ENCODE measurements around the gene SBF2.

The SBF2 gene

DNA sequence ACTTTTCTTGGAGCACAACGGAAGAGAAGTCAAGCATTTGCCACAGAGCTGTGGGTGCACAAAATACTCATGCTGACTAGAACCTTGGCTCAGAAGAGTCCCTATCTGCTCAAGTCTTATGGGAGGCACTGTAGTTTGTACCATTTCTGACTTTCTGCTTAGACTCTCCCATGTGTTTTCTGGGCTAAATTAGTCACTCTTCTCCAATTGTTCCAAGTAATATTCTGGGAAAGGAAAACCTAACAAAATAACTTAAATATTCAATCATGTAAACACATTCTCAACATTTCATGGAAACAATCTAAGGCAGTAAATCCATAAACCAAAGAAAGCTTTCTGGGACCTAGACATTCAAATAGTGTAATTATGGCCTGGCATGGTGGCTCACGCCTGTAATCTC, 409.4 kb downstream of the SBF2 start:
- Histone ChIP-seq H3K79me2 (ENCODE audit: low read length) (no peaks in the 10 kb centered on the region), H4K20me1 (ENCODE audit: insufficient read depth, low read length) (no peaks in the 10 kb centered on the region), H3K27ac (ENCODE audit: low read length) (no peak overlapping the region), H3K27me3 (replicated peaks; ENCODE audit: insufficient read depth, low read length) (no peaks in the 10 kb centered on the region), H3K4me1 (ENCODE audit: low read length) (no peaks in the 10 kb centered on the region), H3K36me3 (replicated peaks; ENCODE audit: insufficient read depth, low read length) (no peaks in the 10 kb centered on the region), H3K9me2 (replicated peaks; ENCODE audit: insufficient read depth, low read length) (no peaks in the 10 kb centered on the region), H3K4me2 (ENCODE audit: low read depth, low read length) (no peak overlapping the region), H3F3A (ENCODE audit: insufficient read depth, low read length) (no peaks in the 10 kb centered on the region), H2AFZ (ENCODE audit: low read length) (no peak overlapping the region), H3K9me3 (replicated peaks; ENCODE audit: insufficient read depth, low read length) (no peaks in the 10 kb centered on the region), H3K9ac (ENCODE audit: low read length) (no peak overlapping the region), H3K4me3 (ENCODE audit: low read length) (no peak overlapping the region)
- TF ChIP-seq EZH2phosphoT487 (IDR thresholded peaks at IDR 0.05; ENCODE audit: low read length) (no peak), CTCF (IDR thresholded peaks at IDR 0.05; ENCODE audit: low read length) (no peak), EZH2 (optimal IDR thresholded peaks at IDR 0.05; ENCODE audit: low read depth, low read length) (no peak)
- DNase-seq, result no peak

GRCh38 chr11:9880657-9881056, 413.4 kb downstream of the SBF2 start:
- H4K20me1 ChIP-seq (ENCODE audit: insufficient read depth, low read length), result no peaks in the 10 kb centered on the region
- no peak overlapping the region for H3K9ac ChIP-seq (ENCODE audit: low read length)
- no peak for DNase-seq
- no peak overlapping the region for H3K27ac ChIP-seq (ENCODE audit: low read length)
- no peaks in the 10 kb centered on the region for H3K36me3 ChIP-seq (replicated peaks; ENCODE audit: insufficient read depth, low read length)
- H2AFZ ChIP-seq (ENCODE audit: low read length), result no peak overlapping the region
- no peaks in the 10 kb centered on the region for H3F3A ChIP-seq (ENCODE audit: insufficient read depth, low read length)
- TF ChIP-seq EZH2phosphoT487 (IDR thresholded peaks at IDR 0.05; ENCODE audit: low read length), result no peak
- no peak for TF ChIP-seq CTCF (IDR thresholded peaks at IDR 0.05; ENCODE audit: low read length)
- TF ChIP-seq EZH2 (optimal IDR thresholded peaks at IDR 0.05; ENCODE audit: low read depth, low read length), result no peak
- no peak overlapping the region for H3K4me3 ChIP-seq (ENCODE audit: low read length)
- no peak overlapping the region for H3K4me2 ChIP-seq (ENCODE audit: low read depth, low read length)
- H3K79me2 ChIP-seq (ENCODE audit: low read length), result no peaks in the 10 kb centered on the region
- no peaks in the 10 kb centered on the region for H3K9me3 ChIP-seq (replicated peaks; ENCODE audit: insufficient read depth, low read length)
- no peaks in the 10 kb centered on the region for H3K27me3 ChIP-seq (replicated peaks; ENCODE audit: insufficient read depth, low read length)
- H3K9me2 ChIP-seq (replicated peaks; ENCODE audit: insufficient read depth, low read length), result no peaks in the 10 kb centered on the region
- no peaks in the 10 kb centered on the region for H3K4me1 ChIP-seq (ENCODE audit: low read length)

GRCh38 chr11:9878936-9879335, 415.1 kb downstream of the SBF2 start:
- H3K36me3 ChIP-seq (replicated peaks; ENCODE audit: insufficient read depth, low read length), result no peaks in the 10 kb centered on the region
- no peaks in the 10 kb centered on the region for H3K27me3 ChIP-seq (replicated peaks; ENCODE audit: insufficient read depth, low read length)
- no peaks in the 10 kb centered on the region for H3K79me2 ChIP-seq (ENCODE audit: low read length)
- H3K9ac ChIP-seq (ENCODE audit: low read length), result no peak overlapping the region
- TF ChIP-seq EZH2phosphoT487 (IDR thresholded peaks at IDR 0.05; ENCODE audit: low read length), result no peak
- no peak for TF ChIP-seq EZH2 (optimal IDR thresholded peaks at IDR 0.05; ENCODE audit: low read depth, low read length)
- TF ChIP-seq CTCF (IDR thresholded peaks at IDR 0.05; ENCODE audit: low read length), result no peak
- H3K9me2 ChIP-seq (replicated peaks; ENCODE audit: insufficient read depth, low read length), result no peaks in the 10 kb centered on the region
- no peaks in the 10 kb centered on the region for H3K9me3 ChIP-seq (replicated peaks; ENCODE audit: insufficient read depth, low read length)
- DNase-seq, result no peak
- H3K27ac ChIP-seq (ENCODE audit: low read length), result no peak overlapping the region
- no peaks in the 10 kb centered on the region for H4K20me1 ChIP-seq (ENCODE audit: insufficient read depth, low read length)
- H3K4me2 ChIP-seq (ENCODE audit: low read depth, low read length), result no peak overlapping the region
- no peak overlapping the region for H2AFZ ChIP-seq (ENCODE audit: low read length)
- no peaks in the 10 kb centered on the region for H3K4me1 ChIP-seq (ENCODE audit: low read length)
- H3F3A ChIP-seq (ENCODE audit: insufficient read depth, low read length), result no peaks in the 10 kb centered on the region
- no peak overlapping the region for H3K4me3 ChIP-seq (ENCODE audit: low read length)
